IMR-90 (cell line): ENCODE measurements around the gene YBX1. TPM values are rescaled to one million over a fixed set of nuclear protein-coding genes. Genes with fewer than 3 reads are reported as not detected.

ENCODE experiments used
- ATAC-seq: fragments of 200-7000 bp; cut with Tn5 transposase; 2 replicates; pipeline ENCODE4 v1.9.1; 2020; ENCODE audit warnings: low read depth, mild to moderate bottlenecking, moderate library complexity
- BruUV-seq: library from RNA; stranded (reverse); fragments of 400-500 nt; replicated peaks from 2 replicates; lab custom pipeline; 2021; lab: Mats Ljungman, UMichigan
- CTCF ChIA-PET: fragments of 300-600 bp; formaldehyde crosslinking; extraction: SDS; loops from one replicate; lab custom pipeline; 2021; ENCODE audit warnings: antibody characterized with exemption; lab: Yijun Ruan, JAX
- POLR2A ChIA-PET: fragments of 300-600 bp; sonication (Branson Sonifier 250); formaldehyde crosslinking; loops from one replicate; lab custom pipeline; 2022; ENCODE audit warnings: antibody characterized with exemption; ENCODE audit not compliant: unreplicated experiment; lab: Charles Lee
- DNase-seq: peaks from one replicate; pipeline ENCODE4 v3.0.0; 2013
- H2AFZ ChIP-seq: replicated peaks from 2 replicates; pipeline ENCODE3; 2013; ENCODE audit warnings: low read length, mild to moderate bottlenecking; ENCODE audit not compliant: poor library complexity
- H2AK5ac ChIP-seq: 2 replicates; pipeline ENCODE4 v1.6.1; 2013; ENCODE audit warnings: low read depth, low read length, inconsistent platforms
- H2AK9ac ChIP-seq: replicated peaks from 2 replicates; pipeline ENCODE3; 2013; ENCODE audit warnings: mild to moderate bottlenecking, low read depth, low read length, moderate library complexity; ENCODE audit not compliant: poor library complexity
- H2BK120ac ChIP-seq: 2 replicates; pipeline ENCODE4 v1.6.1; 2013; ENCODE audit warnings: low read depth, low read length, inconsistent platforms
- H2BK15ac ChIP-seq: 3 replicates; pipeline ENCODE4 v1.6.1; 2013; ENCODE audit warnings: low read depth, low read length, inconsistent platforms
- H2BK20ac ChIP-seq: 2 replicates; pipeline ENCODE4 v1.6.1; 2013; ENCODE audit warnings: low read depth, mild to moderate bottlenecking, inconsistent platforms, low read length, moderate library complexity
- H2BK5ac ChIP-seq: 2 replicates; pipeline ENCODE4 v1.6.1; 2013; ENCODE audit warnings: mild to moderate bottlenecking, low read depth, low read length, inconsistent platforms; ENCODE audit not compliant: poor library complexity, severe bottlenecking
- H3K14ac ChIP-seq: replicated peaks from 2 replicates; pipeline ENCODE4 v1.6.1; 2013; ENCODE audit warnings: low read depth, low read length, inconsistent platforms
- H3K18ac ChIP-seq: 2 replicates; pipeline ENCODE4 v1.6.1; 2013; ENCODE audit warnings: low read depth, low read length, control low read depth
- H3K23ac ChIP-seq: 2 replicates; pipeline ENCODE4 v1.6.1; 2013; ENCODE audit warnings: low read depth, low read length, inconsistent platforms
- H3K27ac ChIP-seq: 2 replicates; pipeline ENCODE4 v1.5.1; 2013; ENCODE audit warnings: mild to moderate bottlenecking, control low read depth, low read length; ENCODE audit not compliant: insufficient read depth
- H3K27me3 ChIP-seq: 2 replicates; pipeline ENCODE4 v1.6.1; 2013; ENCODE audit warnings: low read length; ENCODE audit not compliant: control insufficient read depth, insufficient read depth
- H3K36me3 ChIP-seq: 2 replicates; pipeline ENCODE4 v1.6.1; 2013; ENCODE audit warnings: low read length, mixed read lengths; ENCODE audit not compliant: control insufficient read depth, insufficient read depth
- H3K4ac ChIP-seq: 2 replicates; pipeline ENCODE4 v1.6.1; 2013; ENCODE audit warnings: low read depth, low read length, inconsistent platforms
- H3K4me1 ChIP-seq: 2 replicates; pipeline ENCODE4 v1.6.1; 2013; ENCODE audit warnings: low read length, mixed read lengths; ENCODE audit not compliant: control insufficient read depth, insufficient read depth
- H3K4me2 ChIP-seq: 2 replicates; pipeline ENCODE4 v1.6.1; 2013; ENCODE audit warnings: low read depth, mild to moderate bottlenecking, control low read depth, low read length, moderate library complexity
- H3K4me3 ChIP-seq: 2 replicates; pipeline ENCODE4 v1.5.1; 2013; ENCODE audit warnings: low read depth, mild to moderate bottlenecking, control low read depth, low read length, moderate library complexity; ENCODE audit not compliant: insufficient read depth
- H3K56ac ChIP-seq: 2 replicates; pipeline ENCODE4 v1.6.1; 2013; ENCODE audit warnings: low read length, inconsistent platforms; ENCODE audit not compliant: insufficient read depth; ENCODE audit errors: extremely low read depth
- H3K79me1 ChIP-seq, 2 experiments: 2 replicates each; pipeline ENCODE4 v1.6.1; 2013; ENCODE audit warnings: low read length in 2 of 2, inconsistent platforms in 1 of 2, low read depth in 1 of 2
- H3K9ac ChIP-seq: 2 replicates; pipeline ENCODE4 v1.6.1; 2013; ENCODE audit warnings: low read depth, low read length, control low read depth
- H3K9me1 ChIP-seq: 2 replicates; pipeline ENCODE4 v1.6.1; 2013; ENCODE audit warnings: low read length, inconsistent platforms; ENCODE audit not compliant: insufficient read depth
- H3K9me3 ChIP-seq: 2 replicates; pipeline ENCODE4 v1.6.1; 2013; ENCODE audit warnings: low read length; ENCODE audit not compliant: control insufficient read depth, insufficient read depth
- H4K20me1 ChIP-seq: 2 replicates; pipeline ENCODE4 v1.6.1; 2013; ENCODE audit warnings: low read length, inconsistent platforms; ENCODE audit not compliant: insufficient read depth
- H4K5ac ChIP-seq: 2 replicates; pipeline ENCODE4 v1.6.1; 2013; ENCODE audit warnings: mild to moderate bottlenecking, low read depth, low read length, control low read depth
- H4K8ac ChIP-seq, 2 experiments: 2 replicates each; pipeline ENCODE4 v1.6.1; 2013; ENCODE audit warnings: low read depth in 2 of 2, low read length in 2 of 2, control low read depth in 1 of 2, inconsistent platforms in 1 of 2
- H4K91ac ChIP-seq: 2 replicates; pipeline ENCODE4 v1.6.1; 2013; ENCODE audit warnings: low read depth, low read length, inconsistent platforms; ENCODE audit not compliant: insufficient read depth
- BHLHE40 ChIP-seq: fragments of 150-350 bp; IDR thresholded peaks from 2 replicates; pipeline ENCODE4 v1.6.1; 2016; ENCODE audit warnings: mild to moderate bottlenecking, low read depth, low read length
- CEBPB ChIP-seq: IDR thresholded peaks from 2 replicates; pipeline ENCODE4 v1.6.1; 2012; ENCODE audit warnings: low read depth, low read length, improper control_type of control experiment
- CHD1 ChIP-seq: IDR thresholded peaks from 2 replicates; pipeline ENCODE4 v1.6.1; 2012; ENCODE audit warnings: low read depth, low read length, improper control_type of control experiment
- FOS ChIP-seq: fragments of 150-350 bp; IDR thresholded peaks from 2 replicates; pipeline ENCODE4 v1.6.1; 2016; ENCODE audit warnings: low read depth, low read length
- MXI1 ChIP-seq: IDR thresholded peaks from 2 replicates; pipeline ENCODE4 v1.6.1; 2012; ENCODE audit warnings: low read depth, mild to moderate bottlenecking, low read length, moderate library complexity, borderline replicate concordance
- NFE2L2 ChIP-seq: fragments of 150-350 bp; IDR thresholded peaks from 2 replicates; pipeline ENCODE4 v1.6.1; 2016; ENCODE audit warnings: low read depth, mild to moderate bottlenecking, low read length
- POLR2A ChIP-seq: IDR thresholded peaks from 2 replicates; pipeline ENCODE4 v1.6.1; 2012; ENCODE audit warnings: mild to moderate bottlenecking, low read depth, low read length
- RAD21 ChIP-seq: IDR thresholded peaks from 2 replicates; pipeline ENCODE4 v1.6.1; 2012; ENCODE audit warnings: low read length, improper control_type of control experiment
- RCOR1 ChIP-seq: IDR thresholded peaks from 2 replicates; pipeline ENCODE4 v1.6.1; 2012; ENCODE audit warnings: mild to moderate bottlenecking, low read length, improper control_type of control experiment; ENCODE audit not compliant: insufficient replicate concordance
- RFX5 ChIP-seq: IDR thresholded peaks from 2 replicates; pipeline ENCODE4 v1.8.0; 2012; ENCODE audit warnings: low read depth, mild to moderate bottlenecking, low read length, moderate library complexity
- WGBS, 2 experiments: methylation state at CpG; one replicate each; pipeline versions ENCODE4 v1.1.5 to v1.1.7; 2013; ENCODE audit warnings: missing lambda C conversion rate in 2 of 2; ENCODE audit not compliant: insufficient read length in 1 of 2; ENCODE audit errors: extremely low coverage in 2 of 2; 5-methylcytosine and 5-hydroxymethylcytosine counted together
- dilution Hi-C: fragments of 300-500 bp; cut with HindIII; formaldehyde crosslinking; loops from one replicate; pipeline ENCODE4 v1.14.3; 2018; ENCODE audit warnings: low sequenced_read_pairs; ENCODE audit not compliant: unreplicated experiment
- in situ Hi-C: fragments of 300-500 bp; cut with MboI; formaldehyde crosslinking; loops from 3 replicates; pipeline ENCODE4 v1.14.3; 2019; ENCODE audit warnings: low sequenced_read_pairs, inconsistent platforms, mixed read lengths
- intact Hi-C: fragments of 100-400 bp; cut with micrococcal nuclease; formaldehyde crosslinking; loops from 2 replicates; pipeline ENCODE4 v1.10.0; 2022
- polyA plus RNA-seq, 3 experiments: library from polyadenylated mRNA; depleted of rRNA; stranded (reverse); fragments of >200 nt; gene quantifications; 2 replicates each; pipeline ENCODE4 v1.2.3, GENCODE V29; 2012; ENCODE audit warnings: low replicate concordance in 1 of 3
- total RNA-seq: library from RNA; depleted of rRNA; stranded (reverse); fragments of >200 nt; gene quantifications from 2 replicates; pipeline ENCODE4 v1.2.3, GENCODE V29; 2012
- TF ChIP-seq, protein P1 (sequence below): fragments of 150-350 bp; IDR thresholded peaks from 2 replicates; pipeline ENCODE4 v1.6.1; 2016; ENCODE audit warnings: low read depth, mild to moderate bottlenecking, low read length, moderate library complexity, borderline replicate concordance
- TF ChIP-seq, protein P2 (sequence below): fragments of 150-350 bp; IDR thresholded peaks from 2 replicates; pipeline ENCODE4 v1.6.1; 2017; ENCODE audit warnings: mild to moderate bottlenecking, antibody characterized with exemption, low read length, low read depth

YBX1 gene
- total and polyA plus RNA-seq, 2 of the 4 experiments (the other 2 are of a cell fraction): 605 to 843 TPM

DNA sequence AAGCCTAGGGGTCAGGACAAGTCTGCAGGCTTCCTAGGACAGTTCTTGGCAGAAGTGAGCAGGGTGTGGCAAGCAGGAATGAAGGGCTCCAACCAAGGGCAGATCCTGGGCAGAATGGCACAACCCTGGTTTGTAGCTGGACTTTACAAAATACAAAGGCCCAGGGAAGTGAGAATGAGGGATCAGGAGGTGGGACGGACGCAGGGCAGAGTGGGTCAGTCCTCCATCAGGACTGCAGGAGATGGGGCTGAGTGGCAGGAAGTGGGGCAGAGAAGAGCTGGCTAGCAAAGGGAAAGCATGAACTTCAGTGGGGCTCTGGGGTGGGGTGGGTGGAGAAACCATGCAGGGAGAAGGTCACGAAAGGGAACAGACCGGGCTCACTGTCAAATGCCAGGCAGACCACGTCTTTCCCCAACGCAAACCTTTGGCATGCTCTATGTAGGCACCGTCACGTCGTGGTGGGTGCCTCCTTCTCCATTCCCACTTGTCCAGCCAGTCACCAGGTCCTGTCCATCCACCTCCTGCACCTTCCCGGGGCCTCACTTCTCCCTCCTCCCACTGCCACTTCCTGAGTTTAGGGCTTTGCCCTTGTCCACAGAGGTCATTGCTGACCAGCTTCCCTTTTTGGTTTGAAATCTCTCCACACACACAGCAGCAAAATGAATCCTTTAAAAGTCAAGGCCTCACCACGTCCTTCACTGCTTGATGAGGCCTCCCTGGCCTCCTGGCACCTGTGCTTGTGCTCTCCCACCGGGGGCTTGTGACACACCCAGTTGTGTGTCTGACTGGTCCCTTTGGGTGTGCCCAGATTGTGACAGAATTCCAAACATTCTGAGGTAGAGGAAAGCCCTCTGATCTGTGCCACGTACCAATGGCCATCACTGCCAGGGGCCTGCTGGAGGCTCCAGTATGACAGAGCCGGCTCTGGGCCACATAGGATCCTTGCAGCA is 66.5 kb downstream of the YBX1 start:
- TF ChIP-seq NFE2L2 (no peak), RFX5 (no peak), MXI1 (no peak), CEBPB (no peak), RAD21 (no peak), RCOR1 (no peak), BHLHE40 (no peak), POLR2A (no peak), CHD1 (no peak), FOS (no peak)
- TF ChIP-seq, protein P1, sequence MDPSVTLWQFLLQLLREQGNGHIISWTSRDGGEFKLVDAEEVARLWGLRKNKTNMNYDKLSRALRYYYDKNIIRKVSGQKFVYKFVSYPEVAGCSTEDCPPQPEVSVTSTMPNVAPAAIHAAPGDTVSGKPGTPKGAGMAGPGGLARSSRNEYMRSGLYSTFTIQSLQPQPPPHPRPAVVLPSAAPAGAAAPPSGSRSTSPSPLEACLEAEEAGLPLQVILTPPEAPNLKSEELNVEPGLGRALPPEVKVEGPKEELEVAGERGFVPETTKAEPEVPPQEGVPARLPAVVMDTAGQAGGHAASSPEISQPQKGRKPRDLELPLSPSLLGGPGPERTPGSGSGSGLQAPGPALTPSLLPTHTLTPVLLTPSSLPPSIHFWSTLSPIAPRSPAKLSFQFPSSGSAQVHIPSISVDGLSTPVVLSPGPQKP: no peak
- TF ChIP-seq, protein P2, sequence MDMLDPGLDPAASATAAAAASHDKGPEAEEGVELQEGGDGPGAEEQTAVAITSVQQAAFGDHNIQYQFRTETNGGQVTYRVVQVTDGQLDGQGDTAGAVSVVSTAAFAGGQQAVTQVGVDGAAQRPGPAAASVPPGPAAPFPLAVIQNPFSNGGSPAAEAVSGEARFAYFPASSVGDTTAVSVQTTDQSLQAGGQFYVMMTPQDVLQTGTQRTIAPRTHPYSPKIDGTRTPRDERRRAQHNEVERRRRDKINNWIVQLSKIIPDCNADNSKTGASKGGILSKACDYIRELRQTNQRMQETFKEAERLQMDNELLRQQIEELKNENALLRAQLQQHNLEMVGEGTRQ: no peak
- 91% methylated on average over 5 of the region's 14 CpGs; no CpG with 5 or more reads in 1 of the 2 experiments for WGBS, 2 experiments
- Histone ChIP-seq H2BK120ac (no peak overlapping the region), H3K4me2 (no peak overlapping the region), H3K56ac (no peak overlapping the region), H3K9me1 (peaks cover 13% of the 10 kb centered on the region; the same call in 1 of the 2 replicates), H3K4ac (no peak overlapping the region), H3K9ac (no peak overlapping the region), H3K36me3 (peaks cover 60% of the 10 kb centered on the region), H3K18ac (no peak overlapping the region), H4K5ac (no peak overlapping the region), H3K79me1 (peaks cover 12 to 18% of the 10 kb centered on the region in 2 experiments), H3K4me3 (no peak overlapping the region), H3K9me3 (no peaks in the 10 kb centered on the region), H2AK9ac (no peak overlapping the region), H3K27ac (no peak overlapping the region), H2BK15ac (no peak overlapping the region), H3K14ac (no peak overlapping the region), H2AFZ (no peak overlapping the region), H4K8ac (no peak overlapping the region), H2AK5ac (no peak overlapping the region), H3K27me3 (no peaks in the 10 kb centered on the region), H2BK20ac (no peak overlapping the region), H4K91ac (no peak overlapping the region), H2BK5ac (no peak overlapping the region), H3K23ac (no peak overlapping the region), H3K4me1 (no peaks in the 10 kb centered on the region; the same call in 1 of the 2 replicates), H4K20me1 (peaks cover 27% of the 10 kb centered on the region)
- no peak for DNase-seq
- intact Hi-C loops (no loop called here), in situ Hi-C loops (no loop called here), dilution Hi-C loops (no loop called here)
- BruUV-seq: no TSS peak
- no peak for ATAC-seq
- ChIA-PET POLR2A (no interaction called here), CTCF (no interaction called here)
